SK-N-SH (cell line): ENCODE data around the gene PLEKHD1. TPM values are rescaled to one million over a fixed set of nuclear protein-coding genes. Genes with fewer than 3 reads are reported as not detected.

Experiments used
- CTCF ChIA-PET: fragments of 300-600, 350-600 bp; formaldehyde crosslinking; extraction: SDS; loops from one replicate; lab custom pipeline; 2021; lab: Yijun Ruan, JAX
- POLR2A ChIA-PET: fragments of 350-600 bp; sonication (Branson Sonifier 250); formaldehyde crosslinking; extraction: SDS; loops from one replicate; lab custom pipeline; 2020; ENCODE audit warnings: antibody characterized with exemption, inconsistent platforms; lab: Yijun Ruan, JAX
- DNase-seq: peaks from one replicate; pipeline ENCODE4 v3.0.0; 2012
- H2AFZ ChIP-seq: fragments of 200-600 bp; sonication (generic); 2 replicates; pipeline ENCODE4 v1.8.1; 2016; ENCODE audit warnings: antibody characterized with exemption, mild to moderate bottlenecking, low read depth
- H3F3A ChIP-seq: fragments of 200-600 bp; sonication (generic); replicated peaks from 2 replicates; pipeline ENCODE3; 2016; ENCODE audit warnings: antibody characterized with exemption, mild to moderate bottlenecking; ENCODE audit not compliant: insufficient read depth
- H3K27ac ChIP-seq, 2 experiments: fragments of 200-500 bp in 1 of 2; fragments of 200-600 bp in 1 of 2; sonication (Bioruptor generic) in 1 of 2; sonication (generic), shearing (Covaris generic) in 1 of 2; 2 replicates each; pipeline versions ENCODE4 v1.5.1 to v1.6.1; 2014 to 2016; ENCODE audit warnings: low read depth in 2 of 2, inconsistent platforms in 1 of 2, low read length in 1 of 2, mild to moderate bottlenecking in 1 of 2, mixed read lengths in 1 of 2
- H3K27me3 ChIP-seq: fragments of 200-600 bp; sonication (generic), shearing (Covaris generic); 2 replicates; pipeline ENCODE4 v1.6.1; 2016; ENCODE audit warnings: mixed run types; ENCODE audit not compliant: insufficient read depth
- H3K36me3 ChIP-seq, 2 experiments: fragments of 200-500 bp in 1 of 2; fragments of 200-600 bp in 1 of 2; sonication (Bioruptor generic) in 1 of 2; sonication (generic) in 1 of 2; replicated peaks in 1 of 2; 2 replicates each; pipeline versions ENCODE3 to v1.5.1; 2014 to 2016; ENCODE audit warnings: low read length in 1 of 2, mild to moderate bottlenecking in 1 of 2; ENCODE audit not compliant: insufficient read depth in 2 of 2, control insufficient read depth in 1 of 2
- H3K4me1 ChIP-seq, 2 experiments: fragments of 200-500 bp in 1 of 2; fragments of 200-600 bp in 1 of 2; sonication (Bioruptor generic) in 1 of 2; sonication (generic), shearing (Covaris generic) in 1 of 2; 2 replicates each; pipeline versions ENCODE4 v1.5.1 to v1.6.1; 2014 to 2016; ENCODE audit warnings: low read depth in 1 of 2, low read length in 1 of 2, mixed run types in 1 of 2; ENCODE audit not compliant: insufficient read depth in 2 of 2, control insufficient read depth in 1 of 2
- H3K4me2 ChIP-seq: fragments of 200-600 bp; sonication (generic), shearing (Covaris generic); 2 replicates; pipeline ENCODE4 v1.6.1; 2017; ENCODE audit warnings: mixed run types
- H3K4me3 ChIP-seq, 2 experiments: fragments of 200-500 bp in 1 of 2; fragments of 200-600 bp in 1 of 2; sonication (Bioruptor generic) in 1 of 2; sonication (generic), shearing (Covaris generic) in 1 of 2; 2 replicates each; pipeline versions ENCODE4 v1.5.1 to v1.8.1; 2014 to 2016; ENCODE audit warnings: low read depth in 2 of 2, inconsistent platforms in 1 of 2, low read length in 1 of 2, mild to moderate bottlenecking in 1 of 2, mixed read lengths in 1 of 2, moderate library complexity in 1 of 2
- H3K79me2 ChIP-seq: fragments of 200-600 bp; sonication (generic); 2 replicates; pipeline ENCODE4 v1.8.1; 2017; ENCODE audit warnings: mild to moderate bottlenecking; ENCODE audit not compliant: insufficient read depth
- H3K9ac ChIP-seq: fragments of 200-600 bp; sonication (generic); 2 replicates; pipeline ENCODE4 v1.6.1; 2017; ENCODE audit warnings: mixed run types
- H3K9me2 ChIP-seq: fragments of 200-600 bp; sonication (generic); 2 replicates; pipeline ENCODE4 v1.6.1; 2017; ENCODE audit warnings: mixed run types
- H3K9me3 ChIP-seq: fragments of 200-600 bp; sonication (generic); 2 replicates; pipeline ENCODE4 v1.6.1; 2017; ENCODE audit warnings: mixed run types, mild to moderate bottlenecking, moderate library complexity
- H4K20me1 ChIP-seq: fragments of 200-600 bp; sonication (generic); 2 replicates; pipeline ENCODE4 v1.6.1; 2017; ENCODE audit warnings: mild to moderate bottlenecking, mixed run types; ENCODE audit not compliant: insufficient read depth
- CTCF ChIP-seq: fragments of 200-600 bp; sonication (generic); IDR thresholded peaks from 2 replicates; pipeline ENCODE4 v1.6.1; 2017; ENCODE audit warnings: antibody characterized with exemption, mild to moderate bottlenecking, moderate library complexity
- ELF1 ChIP-seq: IDR thresholded peaks from 2 replicates; pipeline ENCODE4 v1.4.0; 2012
- EP300 ChIP-seq, 2 experiments: IDR thresholded peaks; 2 replicates each; pipeline versions ENCODE4 v1.4.0 to v1.6.1; 2012; ENCODE audit warnings: borderline replicate concordance in 1 of 2, low read depth in 1 of 2, low read length in 1 of 2
- FOSL2 ChIP-seq: IDR thresholded peaks from 2 replicates; pipeline ENCODE4 v1.4.0; 2012; ENCODE audit warnings: low read depth, mild to moderate bottlenecking, moderate library complexity, borderline replicate concordance
- FOXJ3 ChIP-seq: sonication (generic); formaldehyde crosslinking; IDR thresholded peaks from 2 replicates; pipeline ENCODE4 v1.5.1; 2020; ENCODE audit warnings: mild to moderate bottlenecking, missing genetic modification reagents
- FOXM1 ChIP-seq: IDR thresholded peaks from 2 replicates; pipeline ENCODE4 v1.4.0; 2012; ENCODE audit warnings: low read depth, mild to moderate bottlenecking
- GABPA ChIP-seq: IDR thresholded peaks from 2 replicates; pipeline ENCODE4 v1.4.0; 2012; ENCODE audit warnings: low read depth, mild to moderate bottlenecking
- GATA2 ChIP-seq: sonication (generic); formaldehyde crosslinking; IDR thresholded peaks from 2 replicates; pipeline ENCODE4 v1.5.0; 2020; ENCODE audit warnings: mild to moderate bottlenecking, missing genetic modification reagents
- IRF3 ChIP-seq: fragments of 150-350 bp; IDR thresholded peaks from 2 replicates; pipeline ENCODE4 v1.6.1; 2016; ENCODE audit warnings: mild to moderate bottlenecking, low read depth, low read length
- MAX ChIP-seq: IDR thresholded peaks from 2 replicates; pipeline ENCODE4 v1.4.0; 2012; ENCODE audit warnings: low read depth
- NRF1 ChIP-seq: IDR thresholded peaks from 2 replicates; pipeline ENCODE4 v1.6.1; 2012; ENCODE audit warnings: low read depth, mild to moderate bottlenecking, low read length
- POLR2AphosphoS5 ChIP-seq: IDR thresholded peaks from 2 replicates; pipeline ENCODE4 v1.6.1; 2012; ENCODE audit warnings: low read depth, low read length
- RAD21 ChIP-seq: IDR thresholded peaks from 2 replicates; pipeline ENCODE4 v1.6.1; 2012; ENCODE audit warnings: mild to moderate bottlenecking, low read length
- RCOR1 ChIP-seq: fragments of 150-350 bp; IDR thresholded peaks from 2 replicates; pipeline ENCODE4 v1.6.1; 2017; ENCODE audit warnings: antibody characterized with exemption, low read length
- REST ChIP-seq: IDR thresholded peaks from 2 replicates; pipeline ENCODE4 v1.6.1; 2012; ENCODE audit warnings: mild to moderate bottlenecking, low read depth, low read length, moderate library complexity
- SMC3 ChIP-seq: IDR thresholded peaks from 2 replicates; pipeline ENCODE4 v1.6.1; 2012; ENCODE audit warnings: low read depth, low read length, improper control_type of control experiment
- TAF1 ChIP-seq: IDR thresholded peaks from 2 replicates; pipeline ENCODE4 v1.6.1; 2012; ENCODE audit warnings: low read depth, mild to moderate bottlenecking, low read length, moderate library complexity, borderline replicate concordance
- TCF12 ChIP-seq: IDR thresholded peaks from 2 replicates; pipeline ENCODE4 v1.4.0; 2012
- TEAD4 ChIP-seq: IDR thresholded peaks from 2 replicates; pipeline ENCODE4 v1.4.0; 2012; ENCODE audit warnings: mild to moderate bottlenecking, borderline replicate concordance; ENCODE audit not compliant: insufficient read depth
- USF1 ChIP-seq: IDR thresholded peaks from 2 replicates; pipeline ENCODE4 v1.4.0; 2012; ENCODE audit warnings: low read depth, borderline replicate concordance
- WGBS: methylation state at CpG from one replicate; pipeline ENCODE4 v1.1.6; 2017; ENCODE audit warnings: low lambda C conversion rate; 5-methylcytosine and 5-hydroxymethylcytosine counted together
- polyA plus RNA-seq, 3 experiments: library from polyadenylated mRNA; depleted of rRNA; stranded (reverse); fragments of >200 nt; gene quantifications; 2 replicates each; pipeline ENCODE4 v1.2.3, GENCODE V29; 2012

PLEKHD1 gene
- polyA plus RNA-seq, 1 of the 3 experiments (the other 2 are of a cell fraction), result 0.05 TPM

- Histone ChIP-seq H3K79me2 (no peaks in the 10 kb centered on the region), H3K4me3 (no peak overlapping the region), H4K20me1 (no peaks in the 10 kb centered on the region), H3K4me2 (no peak overlapping the region), H3K27ac (no peak overlapping the region), H3K36me3 (no peaks in the 10 kb centered on the region), H3K9me2 (no peaks in the 10 kb centered on the region), H2AFZ (no peak overlapping the region), H3K9me3 (no peaks in the 10 kb centered on the region), H3K9ac (no peak overlapping the region), H3K27me3 (peaks cover 37% of the 10 kb centered on the region), H3K4me1 (peaks cover 0 to 26% of the 10 kb centered on the region in 2 experiments; a peak in 2 of 4 replicates), H3F3A (no peaks in the 10 kb centered on the region)
- ChIA-PET POLR2A (no interaction called here), CTCF (interaction anchor here (0.6 to 3.2 kb wide), 7 partner anchors 9 to 243 kb away, joined by 3 to 13 read pairs (median 4); partner anchors contain the start of gene CCDC177)
- DNase-seq, result no peak
- WGBS, result 96% methylated on average over 3 of the region's 6 CpGs
- TF ChIP-seq USF1 (no peak), FOSL2 (no peak), RAD21 (no peak), MAX (no peak), POLR2AphosphoS5 (no peak), RCOR1 (no peak), FOXM1 (no peak), ELF1 (no peak), CTCF (no peak), TEAD4 (no peak), NRF1 (no peak), TAF1 (no peak), SMC3 (no peak), FOXJ3 (CRISPR knock-in tag) (no peak), GABPA (no peak), REST (no peak), IRF3 (no peak), GATA2 (CRISPR knock-in tag) (no peak), EP300 (IDR thresholded peaks at IDR 0.05; ENCODE audit: borderline replicate concordance in 1 of 2, low read depth in 1 of 2, low read length in 1 of 2) (no peak), TCF12 (no peak)
These were observed 1.2 kb downstream of the PLEKHD1 start for GRCh38 chr14:69485701-69486100.
